K562 (cell line): Measurements from ENCODE around the gene USP43. TPM values are rescaled to one million over a fixed set of nuclear protein-coding genes. Genes with fewer than 3 reads are reported as not detected.

Experiments
- FOSL1 ChIP-seq: fragments of 200-800 bp; sonication (Bioruptor generic); conservative IDR thresholded peaks from 2 replicates; pipeline ENCODE4 v1.6.1; 2016; ENCODE audit warnings: missing genetic modification characterization, missing compliant biosample characterization
- NR2F6 ChIP-seq: fragments of 450-650 bp; formaldehyde crosslinking; IDR thresholded peaks from 2 replicates; pipeline ENCODE4 v1.4.0; 2020; ENCODE audit warnings: mild to moderate bottlenecking
- PRDM10 ChIP-seq: fragments of 450-650 bp; IDR thresholded peaks from 2 replicates; pipeline ENCODE4 v1.6.1; 2018; ENCODE audit not compliant: partially characterized antibody
- SIX5 ChIP-seq, 2 experiments: IDR thresholded peaks; 2 replicates each; pipeline ENCODE4 v1.6.1; 2011; ENCODE audit warnings: low read length in 2 of 2, borderline replicate concordance in 1 of 2, low read depth in 1 of 2, mild to moderate bottlenecking in 1 of 2, moderate library complexity in 1 of 2; ENCODE audit not compliant: insufficient read depth in 1 of 2
- ZNF239 ChIP-seq: fragments of 250-450 bp; sonication (Bioruptor Pico); IDR thresholded peaks from 2 replicates; pipeline ENCODE4 v1.4.0; 2020; ENCODE audit warnings: mild to moderate bottlenecking
- polyA plus RNA-seq, 8 experiments: library from polyadenylated mRNA; depleted of rRNA in 4 of 8; stranded (reverse) in 5 of 8; unstranded in 3 of 8; fragments of >200 nt; fragmentation: Nextera tagmentation in 2 of 8; fragmentation: Illumina TruSeq in 1 of 8; extraction: Ambion mirVana in 2 of 8; extraction: Trizol in 1 of 8; gene quantifications; 2 replicates each; pipeline versions ENCODE4 v1.2.1 to v1.2.3, GENCODE V29; 2011 to 2014; ENCODE audit warnings: inconsistent platforms in 1 of 8, missing spikeins in 1 of 8
- total RNA-seq, 7 experiments: library from RNA; depleted of rRNA in 6 of 7; stranded (reverse); fragments of >200 nt in 6 of 7; fragmentation: Illumina TruSeq in 2 of 7; extraction: Trizol in 2 of 7; gene quantifications; 2 replicates each; pipeline versions ENCODE4 v1.2.1 to v1.2.3, GENCODE V29; 2011 to 2021; ENCODE audit warnings: low replicate concordance in 1 of 7
- TF ChIP-seq, protein P1 (sequence below): conservative IDR thresholded peaks from 2 replicates; pipeline ENCODE4 v1.6.1; 2011; ENCODE audit warnings: low read depth, mild to moderate bottlenecking, low read length; ENCODE audit not compliant: control insufficient read depth
- TF ChIP-seq, protein P2 (sequence below), 3 experiments: fragments of 200-800 bp in 1 of 3; fragments of 250-450 bp in 1 of 3; fragments of 450-650 bp in 1 of 3; sonication (Bioruptor Pico) in 1 of 3; sonication (Bioruptor generic) in 1 of 3; formaldehyde crosslinking in 1 of 3; IDR thresholded peaks; 2 replicates each; pipeline versions ENCODE4 v1.6.1 to v1.8.0; 2016 to 2022; ENCODE audit warnings: mild to moderate bottlenecking in 2 of 3, missing genetic modification characterization in 2 of 3, missing compliant biosample characterization in 1 of 3, moderate library complexity in 1 of 3

USP43 gene
- total and polyA plus RNA-seq, 9 of the 15 experiments (the other 6 are each of a cell fraction or from before 2014, with no cell fraction given), result 0.01 to 0.18 (median 0.06) TPM; not detected in 1

DNA sequence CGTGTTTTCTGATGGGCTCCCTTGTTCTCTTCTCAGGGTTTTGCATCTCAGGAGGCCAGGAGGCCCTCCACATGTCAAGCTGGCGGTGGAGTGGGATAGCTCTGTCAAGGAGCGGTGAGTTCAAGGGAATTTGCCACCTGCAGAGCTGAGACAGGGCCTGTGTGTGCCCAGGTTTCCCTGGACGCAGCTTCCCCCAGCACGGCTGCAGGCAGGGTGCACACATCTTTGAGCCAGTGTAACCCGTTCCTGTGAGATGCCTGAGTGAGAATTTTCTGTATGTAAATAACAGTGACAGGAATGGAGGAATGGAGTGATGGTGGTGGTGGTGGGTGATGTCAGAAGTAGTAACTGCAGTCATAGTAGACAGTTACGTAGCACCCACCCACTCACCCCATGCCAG lies 54.8 kb downstream of the USP43 start (continued):
- TF ChIP-seq, protein P1, sequence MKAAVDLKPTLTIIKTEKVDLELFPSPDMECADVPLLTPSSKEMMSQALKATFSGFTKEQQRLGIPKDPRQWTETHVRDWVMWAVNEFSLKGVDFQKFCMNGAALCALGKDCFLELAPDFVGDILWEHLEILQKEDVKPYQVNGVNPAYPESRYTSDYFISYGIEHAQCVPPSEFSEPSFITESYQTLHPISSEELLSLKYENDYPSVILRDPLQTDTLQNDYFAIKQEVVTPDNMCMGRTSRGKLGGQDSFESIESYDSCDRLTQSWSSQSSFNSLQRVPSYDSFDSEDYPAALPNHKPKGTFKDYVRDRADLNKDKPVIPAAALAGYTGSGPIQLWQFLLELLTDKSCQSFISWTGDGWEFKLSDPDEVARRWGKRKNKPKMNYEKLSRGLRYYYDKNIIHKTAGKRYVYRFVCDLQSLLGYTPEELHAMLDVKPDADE, result no peak
- TF ChIP-seq, protein P2, sequence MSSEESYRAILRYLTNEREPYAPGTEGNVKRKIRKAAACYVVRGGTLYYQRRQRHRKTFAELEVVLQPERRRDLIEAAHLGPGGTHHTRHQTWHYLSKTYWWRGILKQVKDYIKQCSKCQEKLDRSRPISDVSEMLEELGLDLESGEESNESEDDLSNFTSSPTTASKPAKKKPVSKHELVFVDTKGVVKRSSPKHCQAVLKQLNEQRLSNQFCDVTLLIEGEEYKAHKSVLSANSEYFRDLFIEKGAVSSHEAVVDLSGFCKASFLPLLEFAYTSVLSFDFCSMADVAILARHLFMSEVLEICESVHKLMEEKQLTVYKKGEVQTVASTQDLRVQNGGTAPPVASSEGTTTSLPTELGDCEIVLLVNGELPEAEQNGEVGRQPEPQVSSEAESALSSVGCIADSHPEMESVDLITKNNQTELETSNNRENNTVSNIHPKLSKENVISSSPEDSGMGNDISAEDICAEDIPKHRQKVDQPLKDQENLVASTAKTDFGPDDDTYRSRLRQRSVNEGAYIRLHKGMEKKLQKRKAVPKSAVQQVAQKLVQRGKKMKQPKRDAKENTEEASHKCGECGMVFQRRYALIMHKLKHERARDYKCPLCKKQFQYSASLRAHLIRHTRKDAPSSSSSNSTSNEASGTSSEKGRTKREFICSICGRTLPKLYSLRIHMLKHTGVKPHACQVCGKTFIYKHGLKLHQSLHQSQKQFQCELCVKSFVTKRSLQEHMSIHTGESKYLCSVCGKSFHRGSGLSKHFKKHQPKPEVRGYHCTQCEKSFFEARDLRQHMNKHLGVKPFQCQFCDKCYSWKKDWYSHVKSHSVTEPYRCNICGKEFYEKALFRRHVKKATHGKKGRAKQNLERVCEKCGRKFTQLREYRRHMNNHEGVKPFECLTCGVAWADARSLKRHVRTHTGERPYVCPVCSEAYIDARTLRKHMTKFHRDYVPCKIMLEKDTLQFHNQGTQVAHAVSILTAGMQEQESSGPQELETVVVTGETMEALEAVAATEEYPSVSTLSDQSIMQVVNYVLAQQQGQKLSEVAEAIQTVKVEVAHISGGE (CRISPR knock-in tag; IDR thresholded peaks at IDR 0.05), result no peak
- no peak for TF ChIP-seq SIX5 (IDR thresholded peaks at IDR 0.05; ENCODE audit: borderline replicate concordance in 1 of 2, insufficient read depth in 1 of 2, low read depth in 1 of 2, low read length in 2 of 2)
- TF ChIP-seq ZNF239 (CRISPR knock-in tag), result no peak
- TF ChIP-seq NR2F6 (CRISPR knock-in tag), result no peak
- TF ChIP-seq PRDM10, result no peak
- no peak for TF ChIP-seq FOSL1 (tag)
